Heart right ventricle (tissue), 16 donors: ENCODE data around the gene GNGT1. TPM values are rescaled to one million over a fixed set of nuclear protein-coding genes. Genes with fewer than 3 reads are reported as not detected.

ENCODE experiments used
- ATAC-seq, 8 donors: fragments of 200-7000 bp; cut with Tn5 transposase; one replicate each; pipeline ENCODE4 v1.9.1; 2020; ENCODE audit warnings: mild to moderate bottlenecking in 8 of 8, moderate library complexity in 8 of 8, moderate number of reproducible peaks in 1 of 8
- DNase-seq, 2 donors: peaks; one replicate each; pipeline ENCODE4 v3.0.0-alpha.2; 2020
- H3K27ac ChIP-seq, 10 donors: fragments of 200-600 bp; sonication (generic) in 2 of 10; one replicate each; pipeline versions ENCODE4 v1.5.0 to v1.8.0; 2020 to 2022; ENCODE audit warnings: mild to moderate bottlenecking in 3 of 10
- H3K27me3 ChIP-seq, 7 donors: fragments of 200-600 bp; one replicate each; pipeline ENCODE4 v1.8.0; 2021 to 2022; ENCODE audit warnings: mild to moderate bottlenecking in 2 of 7
- H3K36me3 ChIP-seq, 9 donors: fragments of 200-600 bp; sonication (generic) in 1 of 9; one replicate each; pipeline versions ENCODE4 v1.5.0 to v1.8.0; 2020 to 2022; ENCODE audit warnings: mild to moderate bottlenecking in 2 of 9
- H3K4me1 ChIP-seq, 9 donors: fragments of 200-600 bp; sonication (generic) in 1 of 9; one replicate each; pipeline versions ENCODE4 v1.5.0 to v1.8.0; 2020 to 2022; ENCODE audit warnings: mild to moderate bottlenecking in 4 of 9
- H3K4me3 ChIP-seq, 10 donors: fragments of 200-600 bp; sonication (generic) in 2 of 10; one replicate each; pipeline versions ENCODE4 v1.5.0 to v1.8.0; 2020 to 2022; ENCODE audit warnings: mild to moderate bottlenecking in 7 of 10, moderate library complexity in 2 of 10
- H3K9me3 ChIP-seq, 11 donors: fragments of 200-600 bp in 10 of 11; sonication (generic) in 2 of 11; one replicate each; pipeline versions ENCODE4 v1.5.0 to v1.8.0; 2013 to 2022; ENCODE audit warnings: mild to moderate bottlenecking in 2 of 11, control low read depth in 1 of 11, moderate library complexity in 1 of 11
- CTCF ChIP-seq, 9 donors: fragments of 200-600 bp; sonication (generic) in 2 of 9; IDR thresholded peaks; one replicate each; pipeline versions ENCODE4 v1.5.0 to v1.8.0; 2021 to 2022; ENCODE audit warnings: antibody characterized with exemption in 9 of 9, mild to moderate bottlenecking in 5 of 9, moderate library complexity in 1 of 9
- WGBS, 2 donors: extraction: QIAGEN DNeasy Blood & Tissue Kit; methylation state at CpG; one replicate each; pipeline ENCODE4 v1.1.7; 2013; ENCODE audit warnings: inconsistent platforms in 1 of 2; 5-methylcytosine and 5-hydroxymethylcytosine counted together
- intact Hi-C, 10 donors: fragments of 100-400 bp; cut with DNase I; formaldehyde crosslinking; loops; one replicate each; pipeline versions ENCODE4 v1.11.1 to v1.14.2; 2022
- polyA plus RNA-seq, 2 donors: library from polyadenylated mRNA; stranded (reverse); fragments of 200-250 nt; gene quantifications; one replicate each; pipeline ENCODE4 v1.2.3, GENCODE V29; 2013
- total RNA-seq, 10 donors: library from RNA; stranded (reverse); fragmentation: NEBNext Ultra II Directional in 3 of 10; extraction: Animal tissue kit (Norgen Biotek cat#: 25700) in 3 of 10; gene quantifications; one replicate each; pipeline versions ENCODE4 v1.2.1 to v1.2.4, GENCODE V29; 2021 to 2023
- donor health status: Arrhythmogenic right ventricular cardiomyopathy.
- donor health status: ischemic (EF 13 %, LVEDD 7.1; RV severe dilation, severe dysfunction).
- donor health status: healthy with polysubstance abuse.
- donor health status: DM: no; HTN: yes; CAD: no.
- donor health status: DM: no; HTN: no; CAD: no.
- donor health status: ischemic (EF 25% LVEDD 6.9; RV normal size, moderate dysfunction).
- donor health status: ischemic (EF 25% LVEDD 5.7; RV mildly dilated, moderate dysfunction).
- donor health status: healthy.
- donor health status: DM: yes; HTN: yes; CAD: no.
- donor health status: Ischemic cardiomyopathy.
- donor health status: ischemic (EF 35%, LVEDD 5.7; RV mildly dilated, moderate dysfunction).
- donor health status: nonischemic (EF 11% LVEDD 7.7; RV severe dilation, severe dysfunction).
- donor health status: DM: yes; HTN: yes; CAD: no.
- donor health status: PGD.
- donor health status: ischemic (EF 29% LVEDD 5.4; RV normal size, mild dysfunction).
- donor health status: nonischemic (EF 23%, LVEDD 6.1; RV moderate dilation, normal function).

The GNGT1 gene
- total and polyA plus RNA-seq, 12 donors, result not detected

GRCh38 chr7:93945756-93946535 is 39.6 kb downstream of the GNGT1 start:
- Histone ChIP-seq H3K4me1 (peaks cover 0 to 39% (median 23%) of the 10 kb centered on the region in 9 donors), H3K27me3 (no peaks in the 10 kb centered on the region), H3K36me3 (no peaks in the 10 kb centered on the region), H3K9me3 (no peaks in the 10 kb centered on the region), H3K4me3 (no peak overlapping the region), H3K27ac (peak overlapping the region in 9 of 10 donors; percentile 25 to 84 (median 69))
- no peak for DNase-seq
- ATAC-seq, result no peak
- intact Hi-C loops, result no loop called here
- WGBS, 2 donors, result 30 to 31% methylated on average over 5 of the region's 5 CpGs
- TF ChIP-seq CTCF (IDR thresholded peaks at IDR 0.05), result no peak

GRCh38 chr7:93948106-93948505 is 41.7 kb downstream of the GNGT1 start:
- no peaks in the 10 kb centered on the region for H3K9me3 ChIP-seq
- no peaks in the 10 kb centered on the region for H3K36me3 ChIP-seq
- no peak overlapping the region for H3K4me3 ChIP-seq
- WGBS, 2 donors, result 75 to 82% methylated on average over 1 of the region's 1 CpG
- no peak overlapping the region for H3K27ac ChIP-seq
- intact Hi-C loops, result no loop called here
- H3K27me3 ChIP-seq, result no peaks in the 10 kb centered on the region
- ATAC-seq (no peak), DNase-seq (no peak)
- H3K4me1 ChIP-seq, result peaks cover 0 to 39% (median 23%) of the 10 kb centered on the region in 9 donors
- TF ChIP-seq CTCF (IDR thresholded peaks at IDR 0.05), result no peak

GRCh38 chr7:93948873-93949272 is 42.5 kb downstream of the GNGT1 start:
- ATAC-seq (no peak), DNase-seq (no peak)
- peaks cover 0 to 36% (median 22%) of the 10 kb centered on the region in 9 donors for H3K4me1 ChIP-seq
- 43 to 54% methylated on average over 2 of the region's 2 CpGs for WGBS, 2 donors
- H3K9me3 ChIP-seq, result no peaks in the 10 kb centered on the region
- no peaks in the 10 kb centered on the region for H3K36me3 ChIP-seq
- TF ChIP-seq CTCF (IDR thresholded peaks at IDR 0.05), result no peak
- no peaks in the 10 kb centered on the region for H3K27me3 ChIP-seq
- peak overlapping the region in 3 of 10 donors; percentile 19 to 60 (median 45) for H3K27ac ChIP-seq
- no peak overlapping the region for H3K4me3 ChIP-seq
- intact Hi-C loops, result loop anchor here in 1 of 10 donors (1.0 kb wide), 1 partner anchor 49 kb away; no protein-coding TSS in a partner anchor

GRCh38 chr7:93949423-93949822 is 43.1 kb downstream of the GNGT1 start:
- H3K36me3 ChIP-seq, result no peaks in the 10 kb centered on the region
- intact Hi-C loops, result loop anchor here in 1 of 10 donors (1.0 kb wide), 1 partner anchor 49 kb away; no protein-coding TSS in a partner anchor
- no peaks in the 10 kb centered on the region for H3K9me3 ChIP-seq
- peak overlapping the region in 4 of 10 donors; percentile 19 to 60 (median 32) for H3K27ac ChIP-seq
- ATAC-seq (peak in 2 of 8 donors; percentile 49 to 71), DNase-seq (no peak)
- no peaks in the 10 kb centered on the region for H3K27me3 ChIP-seq
- H3K4me3 ChIP-seq, result no peak overlapping the region
- 68 to 83% methylated on average over 1 of the region's 1 CpG for WGBS, 2 donors
- no peak for TF ChIP-seq CTCF (IDR thresholded peaks at IDR 0.05)
- peaks cover 0 to 30% (median 19%) of the 10 kb centered on the region in 9 donors for H3K4me1 ChIP-seq
